ENCODE measurements around the gene ZSWIM8. TPM values are rescaled to one million over a fixed set of nuclear protein-coding genes. Genes with fewer than 3 reads are reported as not detected.
"Not testable (repeated sequence)": the region's sequence is repeated elsewhere in the genome, so short reads cannot be mapped to it uniquely, and the experiment has no call there.

ZSWIM8 gene
- total and polyA plus RNA-seq, 8 donors = 43.4 to 325 (median 79.6) TPM

- Histone ChIP-seq H3K4me1 (peaks cover 26 to 39% (median 30%) of the 10 kb centered on the region in 4 donors), H3K36me3 (peaks cover 60 to 65% (median 62%) of the 10 kb centered on the region in 4 donors), H3K9me3 (no peaks in the 10 kb centered on the region), H3K4me3 (no peak overlapping the region), H3K27me3 (no peaks in the 10 kb centered on the region), H3K27ac (no peak overlapping the region)
- DNase-seq = no peak
- TF ChIP-seq POLR2A (IDR thresholded peaks at IDR 0.05) (no peak), CTCF (IDR thresholded peaks at IDR 0.05) (no peak), EP300 (IDR thresholded peaks at IDR 0.05) (no peak), POLR2AphosphoS5 (IDR thresholded peaks at IDR 0.05) (no peak)
- WGBS, 5 donors = 84 to 94% (median 89%) methylated on average over 10 of the region's 10 CpGs
- intact Hi-C loops (cut with DNase I; ENCODE audit: low total_unique reads) = no loop called here
Observed at GRCh38 chr10:73789659-73790055, 4.3 kb downstream of the ZSWIM8 start.

GRCh38 chr10:73790886-73791625 is 5.7 kb downstream of the ZSWIM8 start:
- no peaks in the 10 kb centered on the region for H3K27me3 ChIP-seq
- intact Hi-C loops (cut with DNase I; ENCODE audit: low total_unique reads) = no loop called here
- WGBS, 5 donors = 91 to 95% (median 94%) methylated on average over 16 to 22 of the region's 22 CpGs
- no peaks in the 10 kb centered on the region for H3K9me3 ChIP-seq
- no peak overlapping the region for H3K4me3 ChIP-seq
- H3K27ac ChIP-seq = no peak overlapping the region
- no peak for TF ChIP-seq EP300 (IDR thresholded peaks at IDR 0.05)
- no peak for TF ChIP-seq POLR2AphosphoS5 (IDR thresholded peaks at IDR 0.05)
- TF ChIP-seq POLR2A (IDR thresholded peaks at IDR 0.05) = no peak
- TF ChIP-seq CTCF (IDR thresholded peaks at IDR 0.05) = no peak
- peaks cover 22 to 34% (median 25%) of the 10 kb centered on the region in 4 donors for H3K4me1 ChIP-seq
- no peak for DNase-seq
- peaks cover 72 to 79% (median 76%) of the 10 kb centered on the region in 4 donors for H3K36me3 ChIP-seq

- TF ChIP-seq EP300 (IDR thresholded peaks at IDR 0.05) (no peak), POLR2A (IDR thresholded peaks at IDR 0.05) (no peak), POLR2AphosphoS5 (IDR thresholded peaks at IDR 0.05) (no peak), CTCF (IDR thresholded peaks at IDR 0.05) (no peak)
- no peak overlapping the region for H3K27ac ChIP-seq
- H3K27me3 ChIP-seq = no peaks in the 10 kb centered on the region
- DNase-seq = no peak
- H3K4me3 ChIP-seq = no peak overlapping the region
- intact Hi-C loops (cut with DNase I; ENCODE audit: low total_unique reads) = no loop called here
- H3K4me1 ChIP-seq = peaks cover 13 to 25% (median 18%) of the 10 kb centered on the region in 4 donors
- no peaks in the 10 kb centered on the region for H3K9me3 ChIP-seq
- 93 to 96% (median 94%) methylated on average over 17 to 26 of the region's 26 CpGs for WGBS, 5 donors
- H3K36me3 ChIP-seq = peaks cover 81 to 88% (median 85%) of the 10 kb centered on the region in 4 donors
Observed at GRCh38 chr10:73791871-73792400, 6.5 kb downstream of the ZSWIM8 start.

GRCh38 chr10:73793456-73793855 is 8.1 kb downstream of the ZSWIM8 start:
- H3K27me3 ChIP-seq = no peaks in the 10 kb centered on the region
- H3K4me1 ChIP-seq = peaks cover 0 to 10% (median 4%) of the 10 kb centered on the region in 4 donors
- H3K36me3 ChIP-seq = peaks cover 94 to 100% (median 99%) of the 10 kb centered on the region in 4 donors
- H3K27ac ChIP-seq = no peak overlapping the region
- TF ChIP-seq EP300 (IDR thresholded peaks at IDR 0.05) (no peak), POLR2AphosphoS5 (IDR thresholded peaks at IDR 0.05) (no peak), POLR2A (IDR thresholded peaks at IDR 0.05) (no peak), CTCF (IDR thresholded peaks at IDR 0.05) (no peak)
- intact Hi-C loops (cut with DNase I; ENCODE audit: low total_unique reads) = no loop called here
- no peaks in the 10 kb centered on the region for H3K9me3 ChIP-seq
- WGBS, 5 donors = 86 to 99% (median 93%) methylated on average over 5 of the region's 5 CpGs
- H3K4me3 ChIP-seq = no peak overlapping the region
- no peak for DNase-seq

GRCh38 chr10:73795491-73795890 is 10.1 kb downstream of the ZSWIM8 start:
- intact Hi-C loops (cut with DNase I; ENCODE audit: low total_unique reads); H3K9me3 ChIP-seq; H3K27ac ChIP-seq; H3K27me3 ChIP-seq; H3K4me1 ChIP-seq; DNase-seq; H3K4me3 ChIP-seq: not testable (repeated sequence)
- peaks cover 92 to 100% (median 100%) of the 10 kb centered on the region in 4 donors for H3K36me3 ChIP-seq
- 92 to 97% (median 94%) methylated on average over 10 of the region's 10 CpGs for WGBS, 5 donors

GRCh38 chr10:73796035-73796434 is 10.6 kb downstream of the ZSWIM8 start:
- H3K9me3 ChIP-seq; intact Hi-C loops (cut with DNase I; ENCODE audit: low total_unique reads); H3K27ac ChIP-seq; DNase-seq; H3K4me1 ChIP-seq; H3K27me3 ChIP-seq; H3K4me3 ChIP-seq: not testable (repeated sequence)
- peaks cover 92 to 100% (median 100%) of the 10 kb centered on the region in 4 donors for H3K36me3 ChIP-seq
- WGBS, 5 donors = 92 to 98% (median 96%) methylated on average over 8 of the region's 8 CpGs

All from stomach (tissue), 9 donors.